GM12873 (cell line): ENCODE data around the gene DHX16.

Experiments used
- CTCF ChIP-seq: IDR thresholded peaks from 2 replicates; pipeline ENCODE4 v1.5.1; 2012; ENCODE audit warnings: low read depth, mild to moderate bottlenecking, moderate library complexity, low read length, control low read depth; ENCODE audit not compliant: insufficient read depth; ENCODE audit errors: missing control alignments

Gene DHX16

GRCh38 chr6:30655743-30656094, 17.1 kb downstream of the DHX16 start:
- TF ChIP-seq CTCF = no peak

DNA sequence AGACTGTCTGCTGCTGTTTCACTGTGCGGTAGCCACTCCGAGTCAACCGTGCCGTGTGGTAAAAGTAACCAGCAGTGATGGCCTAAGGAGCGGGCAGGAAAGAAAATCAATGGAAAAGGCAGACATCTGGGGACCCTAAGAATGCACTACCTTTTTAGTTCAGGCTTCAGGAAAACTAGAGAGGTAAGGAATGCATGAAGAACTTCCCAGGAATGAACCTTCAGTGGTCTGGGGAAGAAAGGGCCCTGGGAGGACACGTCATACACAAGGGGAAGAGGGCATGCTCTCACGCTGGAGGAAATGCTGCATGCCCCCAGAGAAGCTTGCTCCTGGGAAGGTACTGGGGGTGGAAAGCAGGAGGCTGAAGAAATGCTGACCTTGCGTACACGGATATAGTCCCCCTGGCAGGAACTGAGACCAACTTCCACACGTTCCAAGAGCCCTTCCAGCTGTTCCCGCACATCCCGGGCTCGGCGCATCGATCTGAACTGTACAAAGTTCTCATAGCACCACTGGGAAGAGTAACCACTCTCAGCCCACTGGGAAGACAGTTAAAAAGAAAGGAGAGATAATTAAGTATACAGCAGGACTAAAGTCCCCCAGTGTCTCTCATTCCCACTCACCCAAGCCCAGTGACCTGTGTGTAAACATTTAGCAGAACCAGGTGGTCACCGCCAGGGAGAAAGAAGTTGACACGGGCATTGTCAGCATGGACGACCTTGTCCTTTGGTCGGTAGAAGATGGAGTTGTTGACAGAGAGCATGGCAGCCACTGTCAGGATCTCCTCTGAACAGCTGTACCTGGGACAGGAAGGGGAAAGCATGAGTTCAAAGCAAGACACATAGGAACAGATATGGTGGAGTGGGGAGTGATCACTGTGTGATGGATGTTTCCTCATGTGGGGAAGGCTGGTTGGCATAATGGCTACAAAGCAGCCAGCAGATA, 17.7 kb downstream of the DHX16 start:
- TF ChIP-seq CTCF = no peak

- TF ChIP-seq CTCF = no peak
These were observed 21.7 kb downstream of the DHX16 start for GRCh38 chr6:30651143-30651542.

DNA sequence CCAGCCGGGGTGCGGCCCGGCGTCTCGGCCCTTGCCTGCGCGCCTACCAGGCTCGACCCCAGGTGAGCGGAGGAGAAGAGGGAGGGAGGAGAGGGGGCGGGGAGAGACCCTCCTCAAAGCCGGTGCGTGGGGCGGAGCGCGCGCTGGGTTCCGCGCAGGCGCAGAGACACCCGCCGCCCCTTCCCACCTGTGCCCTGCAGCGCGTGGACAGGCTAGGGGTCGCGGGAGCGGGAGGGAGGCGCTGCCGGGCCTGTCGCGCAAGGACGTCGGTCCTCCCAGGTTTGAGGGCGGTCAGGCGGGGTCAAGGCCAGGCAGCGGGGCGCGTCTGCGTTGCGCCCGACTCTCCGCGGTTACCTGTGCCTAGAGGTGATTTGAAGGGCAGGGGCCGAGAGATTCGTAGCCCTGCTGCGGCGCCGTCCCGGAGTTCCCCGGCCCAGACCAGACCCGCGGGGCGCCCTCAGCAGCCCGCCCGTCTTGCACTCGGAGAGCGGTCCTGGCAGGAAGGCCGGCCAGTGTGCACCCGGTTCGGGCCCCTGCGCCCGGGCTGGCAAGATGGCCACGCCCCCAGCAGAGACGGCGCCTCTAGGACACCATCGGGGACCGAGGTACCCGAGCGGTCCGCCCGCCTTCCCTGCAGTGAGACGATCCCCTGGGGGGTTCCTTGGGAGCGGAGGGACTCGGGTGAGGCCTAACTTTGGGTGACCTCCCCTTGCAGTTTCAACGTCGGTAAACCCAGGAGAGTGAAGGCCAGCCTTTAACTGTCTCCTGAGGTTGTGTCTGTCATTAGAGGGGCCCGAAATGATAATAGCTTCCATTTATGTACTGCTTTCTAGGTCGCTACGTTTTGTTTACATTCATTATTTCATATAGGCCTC, 25.3 kb downstream of the DHX16 start:
- no peak for TF ChIP-seq CTCF

DNA sequence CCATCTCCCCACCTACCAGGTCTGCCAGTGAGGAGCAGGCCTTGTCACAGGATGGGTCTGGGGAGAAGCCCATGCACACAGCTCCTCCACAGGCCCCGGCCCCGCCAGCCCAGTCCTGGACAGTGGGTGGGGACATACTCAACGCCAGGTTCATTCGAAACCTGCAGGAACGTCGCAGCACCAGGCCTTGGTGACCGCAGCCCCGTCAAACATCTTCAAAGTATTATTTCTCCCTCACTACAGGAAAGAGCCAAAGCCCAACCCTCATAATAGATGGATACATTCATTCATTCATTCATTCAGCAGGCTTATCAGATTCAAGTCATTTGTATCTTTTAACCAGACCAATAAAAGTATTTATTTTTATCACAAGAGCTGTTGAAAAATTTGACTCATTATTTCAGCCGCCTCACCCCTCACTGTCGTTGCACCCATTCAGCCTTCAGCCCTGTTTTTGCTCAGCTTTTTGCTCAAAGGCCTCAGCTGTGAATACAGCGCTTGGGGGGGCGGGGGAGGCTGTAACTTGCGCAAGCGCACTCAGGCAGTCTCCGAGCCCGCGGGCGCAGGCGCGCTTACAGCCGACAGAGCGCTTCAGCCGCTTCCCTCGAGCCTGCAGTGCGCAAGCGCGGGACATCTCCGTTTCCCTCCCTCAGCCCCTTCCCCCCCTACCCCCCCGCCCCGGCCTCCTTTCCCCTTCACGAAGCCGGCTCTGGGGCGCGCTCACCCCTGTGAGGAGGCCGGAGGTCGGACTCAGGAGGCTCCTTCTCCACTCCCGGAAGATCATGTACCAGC, 26.2 kb downstream of the DHX16 start, which contains the start of gene C6orf136:
Gene C6orf136, plus strand, starts transcription at position 684 of the 792 bp plus-strand sequence. Its CDS starts 99 bp downstream, at position 783.
- TF ChIP-seq CTCF = no peak

- no peak for TF ChIP-seq CTCF
These were observed 26.8 kb downstream of the DHX16 start for GRCh38 chr6:30645989-30646388.

- TF ChIP-seq CTCF = no peak
These were observed 28.0 kb downstream of the DHX16 start for GRCh38 chr6:30644769-30645168.
